Measurements from ENCODE around the gene MCRIP2. TPM values are rescaled to one million over a fixed set of nuclear protein-coding genes. Genes with fewer than 3 reads are reported as not detected.

The MCRIP2 gene
- total and polyA plus RNA-seq, 9 of the 15 experiments (the other 6 are each of a cell fraction or from before 2014, with no cell fraction given) = 0.80 to 120 (median 35.2) TPM

GRCh38 chr16:592518-593306 lies 48.9 kb upstream of the MCRIP2 start (continued):
- TF ChIP-seq BRF1 (IDR thresholded peaks at IDR 0.05; ENCODE audit: borderline replicate concordance, extremely low read depth, insufficient read length) = no peak
- TF ChIP-seq ETV1 (tag; conservative IDR thresholded peaks at IDR 0.05; ENCODE audit: low read depth) = no peak
- TF ChIP-seq E2F4 (CRISPR knock-in tag; IDR thresholded peaks at IDR 0.05; ENCODE audit: low read depth) = no peak
- TF ChIP-seq E2F5 (CRISPR knock-in tag; IDR thresholded peaks at IDR 0.05) = no peak
- no peak for TF ChIP-seq NELFE (IDR thresholded peaks at IDR 0.05; ENCODE audit: insufficient read depth, insufficient read length)
- no peak for TF ChIP-seq ARID2 (IDR thresholded peaks at IDR 0.05)
- TF ChIP-seq GATAD2A (IDR thresholded peaks at IDR 0.05) = no peak
- 0 out of 2 replicates have a peak, but pooled peaks have one; percentile 50 for TF ChIP-seq ZBTB33 (CRISPR knock-in tag; IDR thresholded peaks at IDR 0.05)
- TF ChIP-seq C11orf30 (IDR thresholded peaks at IDR 0.05; ENCODE audit: low read depth) = no peak
- no peak for TF ChIP-seq THAP7 (CRISPR knock-in tag; IDR thresholded peaks at IDR 0.05)
- TF ChIP-seq ZBTB2 (IDR thresholded peaks at IDR 0.05) = no peak
- TF ChIP-seq NFIC (IDR thresholded peaks at IDR 0.05) = peak; percentile 68
- peak; percentile 36; the same call in 1 of the 2 replicates for TF ChIP-seq USF1 (CRISPR knock-in tag; IDR thresholded peaks at IDR 0.05)
